GM12878 (cell line): ENCODE data around the gene CHRDL2.

Source experiments
- CEBPB ChIP-seq, 2 experiments: fragments of 150-350 bp in 1 of 2; IDR thresholded peaks; 2 replicates each; pipeline ENCODE4 v1.6.1; 2012 to 2014; ENCODE audit warnings: low read depth in 2 of 2, low read length in 2 of 2, borderline replicate concordance in 1 of 2, inconsistent platforms in 1 of 2
- HDGF ChIP-seq: fragments of 450-650 bp; IDR thresholded peaks from 2 replicates; pipeline ENCODE4 v1.6.1; 2016; ENCODE audit warnings: antibody characterized with exemption
- IRF4 ChIP-seq: IDR thresholded peaks from 2 replicates; pipeline ENCODE4 v1.6.1; 2011; ENCODE audit warnings: low read depth, low read length
- RCOR1 ChIP-seq: conservative IDR thresholded peaks from 2 replicates; pipeline ENCODE4 v1.6.1; 2012; ENCODE audit warnings: low read depth, low read length, improper control_type of control experiment
- TF ChIP-seq, protein P1 (sequence below), 3 experiments: IDR thresholded peaks in 2 of 3; conservative IDR thresholded peaks in 1 of 3; 2 replicates each; pipeline ENCODE4 v1.5.1; 2011; ENCODE audit warnings: low read depth in 3 of 3, low read length in 3 of 3, mild to moderate bottlenecking in 3 of 3, control low read depth in 2 of 3, moderate library complexity in 2 of 3, inconsistent platforms in 1 of 3, mixed read lengths in 1 of 3; ENCODE audit not compliant: control insufficient read depth in 2 of 3, insufficient read depth in 1 of 3; ENCODE audit errors: extremely low read depth in 1 of 3
- TF ChIP-seq, protein P2 (sequence below): IDR thresholded peaks from 2 replicates; pipeline ENCODE4 v1.6.1; 2012; ENCODE audit warnings: mild to moderate bottlenecking, low read depth, low read length
- TF ChIP-seq, protein P3 (sequence below): fragments of 450-650 bp; formaldehyde crosslinking; IDR thresholded peaks from 2 replicates; pipeline ENCODE4 v1.4.0; 2020; ENCODE audit warnings: mild to moderate bottlenecking, moderate library complexity
- TF ChIP-seq, protein P4 (sequence below): IDR thresholded peaks from 2 replicates; pipeline ENCODE4 v1.6.1; 2011; ENCODE audit warnings: borderline replicate concordance, low read depth, mild to moderate bottlenecking, moderate library complexity, mixed read lengths, low read length; ENCODE audit not compliant: insufficient read depth; ENCODE audit errors: extremely low read length
- TF ChIP-seq, protein P5 (sequence below): IDR thresholded peaks from 2 replicates; pipeline ENCODE4 v1.6.1; 2012; ENCODE audit warnings: improper control_type of control experiment, low read depth, low read length; ENCODE audit not compliant: insufficient replicate concordance

DNA sequence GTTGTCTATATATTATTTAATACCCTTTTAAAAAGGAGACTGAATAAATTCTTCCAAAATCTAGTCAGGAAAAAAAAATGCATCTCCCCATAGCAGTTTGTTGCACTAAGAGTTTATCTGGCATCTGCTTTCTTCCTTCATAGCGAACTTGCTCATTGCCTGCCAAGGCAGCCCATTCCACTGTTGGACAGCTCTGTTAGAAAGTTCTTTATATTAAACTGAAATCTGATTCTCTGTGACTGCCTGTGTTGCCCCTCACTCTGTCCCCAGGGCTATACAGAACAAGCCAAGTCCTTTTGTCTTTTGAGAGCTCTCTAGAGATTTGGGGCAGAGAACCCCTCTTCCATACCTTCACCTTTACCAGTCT is 3.3 kb upstream of the CHRDL2 start:
- TF ChIP-seq, protein P1, sequence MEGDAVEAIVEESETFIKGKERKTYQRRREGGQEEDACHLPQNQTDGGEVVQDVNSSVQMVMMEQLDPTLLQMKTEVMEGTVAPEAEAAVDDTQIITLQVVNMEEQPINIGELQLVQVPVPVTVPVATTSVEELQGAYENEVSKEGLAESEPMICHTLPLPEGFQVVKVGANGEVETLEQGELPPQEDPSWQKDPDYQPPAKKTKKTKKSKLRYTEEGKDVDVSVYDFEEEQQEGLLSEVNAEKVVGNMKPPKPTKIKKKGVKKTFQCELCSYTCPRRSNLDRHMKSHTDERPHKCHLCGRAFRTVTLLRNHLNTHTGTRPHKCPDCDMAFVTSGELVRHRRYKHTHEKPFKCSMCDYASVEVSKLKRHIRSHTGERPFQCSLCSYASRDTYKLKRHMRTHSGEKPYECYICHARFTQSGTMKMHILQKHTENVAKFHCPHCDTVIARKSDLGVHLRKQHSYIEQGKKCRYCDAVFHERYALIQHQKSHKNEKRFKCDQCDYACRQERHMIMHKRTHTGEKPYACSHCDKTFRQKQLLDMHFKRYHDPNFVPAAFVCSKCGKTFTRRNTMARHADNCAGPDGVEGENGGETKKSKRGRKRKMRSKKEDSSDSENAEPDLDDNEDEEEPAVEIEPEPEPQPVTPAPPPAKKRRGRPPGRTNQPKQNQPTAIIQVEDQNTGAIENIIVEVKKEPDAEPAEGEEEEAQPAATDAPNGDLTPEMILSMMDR (IDR thresholded peaks at IDR 0.05 in 2 of 3, conservative IDR thresholded peaks at IDR 0.05 in 1 of 3; ENCODE audit: control insufficient read depth in 2 of 3, extremely low read depth in 1 of 3, insufficient read depth in 1 of 3, low read depth in 3 of 3, low read length in 3 of 3): no peak
- TF ChIP-seq IRF4 (no peak), CEBPB (IDR thresholded peaks at IDR 0.05; ENCODE audit: borderline replicate concordance in 1 of 2, low read depth in 2 of 2, low read length in 2 of 2) (no peak), HDGF (no peak), RCOR1 (no peak)
- TF ChIP-seq, protein P2, sequence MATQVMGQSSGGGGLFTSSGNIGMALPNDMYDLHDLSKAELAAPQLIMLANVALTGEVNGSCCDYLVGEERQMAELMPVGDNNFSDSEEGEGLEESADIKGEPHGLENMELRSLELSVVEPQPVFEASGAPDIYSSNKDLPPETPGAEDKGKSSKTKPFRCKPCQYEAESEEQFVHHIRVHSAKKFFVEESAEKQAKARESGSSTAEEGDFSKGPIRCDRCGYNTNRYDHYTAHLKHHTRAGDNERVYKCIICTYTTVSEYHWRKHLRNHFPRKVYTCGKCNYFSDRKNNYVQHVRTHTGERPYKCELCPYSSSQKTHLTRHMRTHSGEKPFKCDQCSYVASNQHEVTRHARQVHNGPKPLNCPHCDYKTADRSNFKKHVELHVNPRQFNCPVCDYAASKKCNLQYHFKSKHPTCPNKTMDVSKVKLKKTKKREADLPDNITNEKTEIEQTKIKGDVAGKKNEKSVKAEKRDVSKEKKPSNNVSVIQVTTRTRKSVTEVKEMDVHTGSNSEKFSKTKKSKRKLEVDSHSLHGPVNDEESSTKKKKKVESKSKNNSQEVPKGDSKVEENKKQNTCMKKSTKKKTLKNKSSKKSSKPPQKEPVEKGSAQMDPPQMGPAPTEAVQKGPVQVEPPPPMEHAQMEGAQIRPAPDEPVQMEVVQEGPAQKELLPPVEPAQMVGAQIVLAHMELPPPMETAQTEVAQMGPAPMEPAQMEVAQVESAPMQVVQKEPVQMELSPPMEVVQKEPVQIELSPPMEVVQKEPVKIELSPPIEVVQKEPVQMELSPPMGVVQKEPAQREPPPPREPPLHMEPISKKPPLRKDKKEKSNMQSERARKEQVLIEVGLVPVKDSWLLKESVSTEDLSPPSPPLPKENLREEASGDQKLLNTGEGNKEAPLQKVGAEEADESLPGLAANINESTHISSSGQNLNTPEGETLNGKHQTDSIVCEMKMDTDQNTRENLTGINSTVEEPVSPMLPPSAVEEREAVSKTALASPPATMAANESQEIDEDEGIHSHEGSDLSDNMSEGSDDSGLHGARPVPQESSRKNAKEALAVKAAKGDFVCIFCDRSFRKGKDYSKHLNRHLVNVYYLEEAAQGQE: no peak
- TF ChIP-seq, protein P3, sequence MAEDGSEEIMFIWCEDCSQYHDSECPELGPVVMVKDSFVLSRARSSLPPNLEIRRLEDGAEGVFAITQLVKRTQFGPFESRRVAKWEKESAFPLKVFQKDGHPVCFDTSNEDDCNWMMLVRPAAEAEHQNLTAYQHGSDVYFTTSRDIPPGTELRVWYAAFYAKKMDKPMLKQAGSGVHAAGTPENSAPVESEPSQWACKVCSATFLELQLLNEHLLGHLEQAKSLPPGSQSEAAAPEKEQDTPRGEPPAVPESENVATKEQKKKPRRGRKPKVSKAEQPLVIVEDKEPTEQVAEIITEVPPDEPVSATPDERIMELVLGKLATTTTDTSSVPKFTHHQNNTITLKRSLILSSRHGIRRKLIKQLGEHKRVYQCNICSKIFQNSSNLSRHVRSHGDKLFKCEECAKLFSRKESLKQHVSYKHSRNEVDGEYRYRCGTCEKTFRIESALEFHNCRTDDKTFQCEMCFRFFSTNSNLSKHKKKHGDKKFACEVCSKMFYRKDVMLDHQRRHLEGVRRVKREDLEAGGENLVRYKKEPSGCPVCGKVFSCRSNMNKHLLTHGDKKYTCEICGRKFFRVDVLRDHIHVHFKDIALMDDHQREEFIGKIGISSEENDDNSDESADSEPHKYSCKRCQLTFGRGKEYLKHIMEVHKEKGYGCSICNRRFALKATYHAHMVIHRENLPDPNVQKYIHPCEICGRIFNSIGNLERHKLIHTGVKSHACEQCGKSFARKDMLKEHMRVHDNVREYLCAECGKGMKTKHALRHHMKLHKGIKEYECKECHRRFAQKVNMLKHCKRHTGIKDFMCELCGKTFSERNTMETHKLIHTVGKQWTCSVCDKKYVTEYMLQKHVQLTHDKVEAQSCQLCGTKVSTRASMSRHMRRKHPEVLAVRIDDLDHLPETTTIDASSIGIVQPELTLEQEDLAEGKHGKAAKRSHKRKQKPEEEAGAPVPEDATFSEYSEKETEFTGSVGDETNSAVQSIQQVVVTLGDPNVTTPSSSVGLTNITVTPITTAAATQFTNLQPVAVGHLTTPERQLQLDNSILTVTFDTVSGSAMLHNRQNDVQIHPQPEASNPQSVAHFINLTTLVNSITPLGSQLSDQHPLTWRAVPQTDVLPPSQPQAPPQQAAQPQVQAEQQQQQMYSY (CRISPR knock-in tag): no peak
- TF ChIP-seq, protein P4, sequence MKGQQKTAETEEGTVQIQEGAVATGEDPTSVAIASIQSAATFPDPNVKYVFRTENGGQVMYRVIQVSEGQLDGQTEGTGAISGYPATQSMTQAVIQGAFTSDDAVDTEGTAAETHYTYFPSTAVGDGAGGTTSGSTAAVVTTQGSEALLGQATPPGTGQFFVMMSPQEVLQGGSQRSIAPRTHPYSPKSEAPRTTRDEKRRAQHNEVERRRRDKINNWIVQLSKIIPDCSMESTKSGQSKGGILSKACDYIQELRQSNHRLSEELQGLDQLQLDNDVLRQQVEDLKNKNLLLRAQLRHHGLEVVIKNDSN: no peak
- TF ChIP-seq, protein P5, sequence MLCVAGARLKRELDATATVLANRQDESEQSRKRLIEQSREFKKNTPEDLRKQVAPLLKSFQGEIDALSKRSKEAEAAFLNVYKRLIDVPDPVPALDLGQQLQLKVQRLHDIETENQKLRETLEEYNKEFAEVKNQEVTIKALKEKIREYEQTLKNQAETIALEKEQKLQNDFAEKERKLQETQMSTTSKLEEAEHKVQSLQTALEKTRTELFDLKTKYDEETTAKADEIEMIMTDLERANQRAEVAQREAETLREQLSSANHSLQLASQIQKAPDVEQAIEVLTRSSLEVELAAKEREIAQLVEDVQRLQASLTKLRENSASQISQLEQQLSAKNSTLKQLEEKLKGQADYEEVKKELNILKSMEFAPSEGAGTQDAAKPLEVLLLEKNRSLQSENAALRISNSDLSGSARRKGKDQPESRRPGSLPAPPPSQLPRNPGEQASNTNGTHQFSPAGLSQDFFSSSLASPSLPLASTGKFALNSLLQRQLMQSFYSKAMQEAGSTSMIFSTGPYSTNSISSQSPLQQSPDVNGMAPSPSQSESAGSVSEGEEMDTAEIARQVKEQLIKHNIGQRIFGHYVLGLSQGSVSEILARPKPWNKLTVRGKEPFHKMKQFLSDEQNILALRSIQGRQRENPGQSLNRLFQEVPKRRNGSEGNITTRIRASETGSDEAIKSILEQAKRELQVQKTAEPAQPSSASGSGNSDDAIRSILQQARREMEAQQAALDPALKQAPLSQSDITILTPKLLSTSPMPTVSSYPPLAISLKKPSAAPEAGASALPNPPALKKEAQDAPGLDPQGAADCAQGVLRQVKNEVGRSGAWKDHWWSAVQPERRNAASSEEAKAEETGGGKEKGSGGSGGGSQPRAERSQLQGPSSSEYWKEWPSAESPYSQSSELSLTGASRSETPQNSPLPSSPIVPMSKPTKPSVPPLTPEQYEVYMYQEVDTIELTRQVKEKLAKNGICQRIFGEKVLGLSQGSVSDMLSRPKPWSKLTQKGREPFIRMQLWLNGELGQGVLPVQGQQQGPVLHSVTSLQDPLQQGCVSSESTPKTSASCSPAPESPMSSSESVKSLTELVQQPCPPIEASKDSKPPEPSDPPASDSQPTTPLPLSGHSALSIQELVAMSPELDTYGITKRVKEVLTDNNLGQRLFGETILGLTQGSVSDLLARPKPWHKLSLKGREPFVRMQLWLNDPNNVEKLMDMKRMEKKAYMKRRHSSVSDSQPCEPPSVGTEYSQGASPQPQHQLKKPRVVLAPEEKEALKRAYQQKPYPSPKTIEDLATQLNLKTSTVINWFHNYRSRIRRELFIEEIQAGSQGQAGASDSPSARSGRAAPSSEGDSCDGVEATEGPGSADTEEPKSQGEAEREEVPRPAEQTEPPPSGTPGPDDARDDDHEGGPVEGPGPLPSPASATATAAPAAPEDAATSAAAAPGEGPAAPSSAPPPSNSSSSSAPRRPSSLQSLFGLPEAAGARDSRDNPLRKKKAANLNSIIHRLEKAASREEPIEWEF: no peak
